ENCODE measurements around the gene HOXA2.

Gene HOXA2

GRCh38 chr7:27114881-27115220 lies 12.4 kb upstream of the HOXA2 start:
- TF ChIP-seq GATA3 (IDR thresholded peaks at IDR 0.05; ENCODE audit: low read depth, low read length) (no peak), GATA2 (IDR thresholded peaks at IDR 0.05; ENCODE audit: low read depth, low read length) (no peak)

DNA sequence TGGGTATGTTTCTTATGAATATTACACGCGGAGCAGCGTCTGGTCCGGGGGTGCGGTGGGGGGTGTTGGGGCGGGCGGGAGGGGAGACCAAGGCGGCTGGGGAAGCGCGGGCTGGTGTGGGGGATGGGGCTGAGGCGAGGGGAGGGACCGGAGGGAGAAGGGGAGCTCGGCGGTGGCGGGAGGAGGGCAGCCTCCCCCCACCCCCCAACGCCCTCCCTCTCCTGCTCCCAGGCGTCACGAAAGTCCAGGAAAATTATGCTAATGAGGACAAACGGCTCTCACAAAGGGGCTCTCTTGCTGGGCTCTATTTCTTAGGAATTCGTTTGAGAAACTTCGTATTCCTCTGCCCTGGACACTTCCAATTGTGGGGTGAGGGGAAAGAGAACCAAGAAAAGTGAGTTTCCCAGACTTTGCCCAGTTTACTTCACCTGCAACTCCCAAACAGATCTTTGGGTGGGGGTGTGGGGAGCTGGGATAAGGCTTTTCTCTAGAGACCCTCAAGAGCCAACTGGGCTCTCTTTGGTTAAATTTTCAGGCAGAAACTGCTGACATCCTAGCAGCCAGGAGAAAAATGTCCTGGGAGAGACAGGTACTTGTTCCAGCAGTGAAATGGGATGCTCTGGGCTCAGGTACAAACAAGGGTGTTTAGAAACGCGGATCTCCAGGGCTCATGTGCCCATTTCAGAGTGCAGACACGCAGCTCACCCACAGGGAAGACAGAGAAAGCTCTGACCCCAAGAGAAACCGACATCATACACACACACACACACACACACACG lies 11.7 kb upstream of the HOXA2 start:
- no peak for TF ChIP-seq GATA3 (IDR thresholded peaks at IDR 0.05; ENCODE audit: low read depth, low read length)
- TF ChIP-seq GATA2 (IDR thresholded peaks at IDR 0.05; ENCODE audit: low read depth, low read length) = no peak

DNA sequence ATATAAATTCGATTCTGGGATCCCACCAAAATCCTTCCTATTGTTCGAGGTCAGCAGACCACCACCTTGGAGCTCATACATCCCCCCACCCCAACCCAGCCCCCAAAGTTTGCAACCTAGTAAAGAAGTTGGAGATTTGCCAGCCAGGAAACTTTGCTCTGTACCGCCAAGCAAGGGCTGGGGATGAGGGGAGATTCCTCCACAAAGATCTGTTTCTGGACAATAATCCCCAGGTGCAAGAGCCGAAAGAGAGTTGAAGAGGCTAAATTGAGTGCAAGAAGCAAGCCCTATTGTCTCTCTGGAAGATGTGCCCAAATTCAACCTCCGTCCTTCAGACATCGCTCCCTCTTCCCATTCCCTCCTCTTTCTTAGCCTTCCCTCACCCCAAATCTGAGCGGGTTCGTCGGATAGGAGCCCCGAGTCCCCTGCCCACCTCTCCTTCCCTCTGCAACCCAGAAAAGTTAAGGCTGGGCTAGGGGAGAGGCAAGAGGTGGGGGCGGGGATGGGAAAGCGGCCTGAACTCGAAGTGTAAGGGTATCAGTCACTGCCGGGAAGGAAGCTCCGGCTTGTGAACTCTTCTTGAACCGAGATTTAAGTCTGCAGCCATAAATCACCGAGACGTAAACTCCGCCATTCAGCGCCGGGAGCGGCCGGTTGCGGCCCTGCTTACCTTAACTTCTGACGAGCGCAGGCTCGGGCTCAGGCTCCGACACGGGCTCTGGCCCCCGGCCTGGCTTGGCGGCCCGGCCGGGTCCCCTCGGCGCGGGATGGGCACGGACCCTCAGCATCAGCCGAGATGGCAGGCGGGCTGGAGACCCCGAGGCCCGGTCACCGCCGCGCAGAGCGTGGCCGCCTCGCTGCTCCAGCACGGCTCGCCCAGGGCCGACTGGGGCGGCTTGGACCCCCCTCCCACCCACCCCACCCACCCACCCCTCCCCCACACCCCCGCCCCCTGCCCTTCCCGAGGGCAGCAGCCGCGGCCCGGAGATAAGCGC lies 10.8 kb upstream of the HOXA2 start:
- no peak for TF ChIP-seq GATA3 (IDR thresholded peaks at IDR 0.05; ENCODE audit: low read depth, low read length)
- no peak for TF ChIP-seq GATA2 (IDR thresholded peaks at IDR 0.05; ENCODE audit: low read depth, low read length)

GRCh38 chr7:27112361-27112760 lies 9.9 kb upstream of the HOXA2 start:
- TF ChIP-seq GATA2 (IDR thresholded peaks at IDR 0.05; ENCODE audit: low read depth, low read length) (no peak), GATA3 (IDR thresholded peaks at IDR 0.05; ENCODE audit: low read depth, low read length) (no peak)

GRCh38 chr7:27111751-27112277 lies 9.3 kb upstream of the HOXA2 start:
- TF ChIP-seq GATA3 (IDR thresholded peaks at IDR 0.05; ENCODE audit: low read depth, low read length) = no peak
- no peak for TF ChIP-seq GATA2 (IDR thresholded peaks at IDR 0.05; ENCODE audit: low read depth, low read length)

DNA sequence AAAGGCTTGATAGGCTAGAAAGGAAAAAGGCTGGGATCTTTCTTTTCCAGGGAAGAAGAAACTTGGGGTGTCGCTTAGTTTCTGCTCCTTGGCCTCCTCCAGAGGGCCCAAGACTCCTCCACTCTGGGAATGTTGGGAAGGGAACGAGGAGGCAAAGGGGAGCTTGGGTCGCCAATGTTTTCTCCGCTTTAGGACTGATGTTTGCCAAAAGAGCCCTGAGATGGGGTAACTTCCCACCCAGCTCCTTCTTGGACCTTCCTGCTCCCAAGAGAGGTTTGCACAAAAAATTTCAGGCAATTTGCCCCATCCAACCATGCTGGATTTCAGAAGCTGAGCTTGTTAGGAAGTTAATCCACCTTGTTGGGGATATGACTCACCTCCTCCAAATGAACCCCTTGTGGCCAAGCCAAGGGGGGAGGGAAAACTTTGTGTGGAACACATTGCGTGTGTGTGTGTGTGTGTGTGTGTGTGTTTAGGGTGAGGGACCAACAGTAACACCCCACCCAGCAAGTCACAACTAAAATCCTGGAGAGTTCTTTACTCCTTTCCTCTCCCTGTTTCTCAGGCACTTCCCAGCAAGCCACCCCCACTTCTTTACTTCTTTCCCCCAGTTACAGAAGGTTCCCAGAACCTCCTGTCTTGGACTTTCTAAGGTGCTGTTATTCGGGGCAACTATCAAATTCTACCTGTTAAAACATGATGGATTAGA lies 8.7 kb upstream of the HOXA2 start:
- no peak for TF ChIP-seq GATA2 (IDR thresholded peaks at IDR 0.05; ENCODE audit: low read depth, low read length)

DNA sequence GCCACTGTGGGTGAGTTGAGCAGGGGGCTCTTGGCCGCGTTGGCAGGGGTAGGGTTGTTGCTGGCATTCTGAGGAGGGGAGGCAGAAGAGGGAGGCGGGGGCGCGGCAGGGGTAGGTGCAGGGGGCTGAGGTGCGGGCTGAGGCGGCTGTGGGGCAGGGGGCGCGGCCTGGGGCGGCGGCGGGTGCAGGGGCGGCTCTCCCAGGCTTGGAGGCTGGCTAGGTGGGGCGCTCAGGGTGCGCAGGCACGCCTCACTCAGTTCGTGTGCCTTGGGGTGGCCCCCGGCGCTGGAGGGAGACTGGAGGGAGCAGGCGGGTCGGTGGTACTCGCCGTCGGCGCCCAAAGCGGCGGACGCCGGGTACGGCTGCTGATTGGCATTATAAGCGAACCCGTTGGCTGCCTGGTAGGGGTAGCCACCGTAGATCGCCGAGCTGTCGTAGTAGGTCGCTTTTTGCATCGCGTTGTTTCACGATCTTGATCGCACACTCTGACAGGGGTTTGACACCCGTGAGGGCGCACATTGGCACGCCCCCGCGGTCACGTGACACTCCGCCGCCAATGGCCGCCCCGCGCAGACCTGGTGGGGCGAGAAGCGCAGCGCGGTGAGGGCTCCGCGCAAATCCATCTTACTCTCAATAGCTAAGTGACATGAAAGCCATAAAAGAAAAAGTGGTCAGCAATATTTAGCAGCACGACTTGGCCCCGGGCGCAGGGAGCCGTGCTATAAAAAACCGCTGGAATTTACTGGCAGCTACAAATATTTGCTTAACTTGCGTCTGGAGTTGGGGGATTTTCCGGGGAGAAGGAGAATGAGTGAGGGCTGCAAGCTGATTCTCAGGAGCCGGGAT lies 7.9 kb upstream of the HOXA2 start:
- no peak for TF ChIP-seq GATA3 (IDR thresholded peaks at IDR 0.05; ENCODE audit: low read depth, low read length)
- TF ChIP-seq GATA2 (IDR thresholded peaks at IDR 0.05; ENCODE audit: low read depth, low read length) = no peak

DNA sequence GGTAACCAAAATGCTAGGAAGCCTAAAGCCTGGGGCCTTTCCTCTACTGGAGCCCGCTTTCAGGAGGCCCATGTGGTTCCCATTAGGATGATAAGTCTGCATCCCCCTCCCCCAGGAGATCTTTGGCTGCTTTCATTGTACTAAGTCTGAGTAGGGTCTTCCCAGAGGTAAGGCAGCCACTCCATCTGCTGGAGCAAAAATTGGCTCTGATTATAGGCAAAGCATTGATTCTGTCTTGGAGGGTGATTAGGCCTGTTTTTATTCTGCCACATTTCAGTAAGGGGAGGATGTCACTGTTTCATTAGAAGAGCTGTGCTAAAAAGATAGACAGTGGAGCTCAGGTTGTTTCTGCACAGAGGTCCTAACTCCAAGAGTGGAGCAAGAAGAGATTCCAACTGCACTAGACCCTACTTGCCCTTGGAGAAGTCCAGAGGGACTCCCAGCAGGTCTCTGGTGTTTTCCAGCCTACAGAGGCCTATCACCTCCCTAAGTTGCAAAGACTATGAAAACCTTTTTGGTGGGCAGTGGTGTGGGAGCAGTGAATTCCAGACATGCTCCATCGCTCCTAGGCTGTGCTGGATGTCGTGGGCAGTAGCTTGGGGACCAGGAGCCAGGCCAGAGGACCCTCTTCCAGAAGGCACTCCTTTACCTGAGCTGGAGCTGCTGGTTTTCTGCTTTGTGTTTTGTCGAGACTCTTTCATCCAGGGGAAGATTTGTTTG lies 7.1 kb upstream of the HOXA2 start:
- TF ChIP-seq GATA3 (IDR thresholded peaks at IDR 0.05; ENCODE audit: low read depth, low read length) = no peak
- TF ChIP-seq GATA2 (IDR thresholded peaks at IDR 0.05; ENCODE audit: low read depth, low read length) = no peak

- TF ChIP-seq GATA2 (IDR thresholded peaks at IDR 0.05; ENCODE audit: low read depth, low read length) = no peak
- TF ChIP-seq GATA3 (IDR thresholded peaks at IDR 0.05; ENCODE audit: low read depth, low read length) = no peak
These were observed 6.1 kb upstream of the HOXA2 start for GRCh38 chr7:27108390-27109127.

- TF ChIP-seq GATA3 (IDR thresholded peaks at IDR 0.05; ENCODE audit: low read depth, low read length) = no peak
- no peak for TF ChIP-seq GATA2 (IDR thresholded peaks at IDR 0.05; ENCODE audit: low read depth, low read length)
These were observed 5.2 kb upstream of the HOXA2 start for GRCh38 chr7:27107391-27108381.

DNA sequence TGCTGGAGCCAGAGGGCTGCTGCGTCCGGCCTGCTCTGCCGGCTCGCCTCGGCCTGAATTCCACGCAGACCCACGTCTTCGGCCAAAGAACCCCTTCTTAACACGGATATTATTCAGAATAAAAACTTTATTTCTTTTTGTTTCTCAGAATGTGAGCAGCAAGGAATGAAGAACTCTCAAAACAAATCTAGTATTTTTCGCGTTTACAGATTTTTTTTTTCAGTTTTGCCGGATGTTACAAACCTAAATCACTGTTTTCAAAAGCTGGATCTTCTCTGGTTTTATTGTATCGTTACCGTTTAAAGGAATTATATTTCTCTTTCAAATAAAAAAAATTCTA lies 4.4 kb upstream of the HOXA2 start:
- TF ChIP-seq GATA3 (IDR thresholded peaks at IDR 0.05; ENCODE audit: low read depth, low read length) (no peak), GATA2 (IDR thresholded peaks at IDR 0.05; ENCODE audit: low read depth, low read length) (no peak)
